ENCODE results near the gene DNAH12.
"Not testable (repeated sequence)": the region's sequence is repeated elsewhere in the genome, so short reads cannot be mapped to it uniquely, and the experiment has no call there.

GRCh38 chr3:57339071-57339642, 205.0 kb downstream of the DNAH12 start:
- not testable (repeated sequence) for TF ChIP-seq EZH2 (IDR thresholded peaks at IDR 0.05; ENCODE audit: insufficient read depth, poor library complexity, severe bottlenecking); EZH2phosphoT487 (IDR thresholded peaks at IDR 0.05; ENCODE audit: insufficient read depth, low read depth)
